GM12874 (cell line): ENCODE measurements around the gene SLC15A3.

Experiments
- CTCF ChIP-seq: IDR thresholded peaks from 2 replicates; pipeline ENCODE4 v1.5.1; 2011; ENCODE audit warnings: low read depth, mild to moderate bottlenecking, control low read depth, low read length, moderate library complexity; ENCODE audit not compliant: insufficient read depth

SLC15A3 gene

DNA sequence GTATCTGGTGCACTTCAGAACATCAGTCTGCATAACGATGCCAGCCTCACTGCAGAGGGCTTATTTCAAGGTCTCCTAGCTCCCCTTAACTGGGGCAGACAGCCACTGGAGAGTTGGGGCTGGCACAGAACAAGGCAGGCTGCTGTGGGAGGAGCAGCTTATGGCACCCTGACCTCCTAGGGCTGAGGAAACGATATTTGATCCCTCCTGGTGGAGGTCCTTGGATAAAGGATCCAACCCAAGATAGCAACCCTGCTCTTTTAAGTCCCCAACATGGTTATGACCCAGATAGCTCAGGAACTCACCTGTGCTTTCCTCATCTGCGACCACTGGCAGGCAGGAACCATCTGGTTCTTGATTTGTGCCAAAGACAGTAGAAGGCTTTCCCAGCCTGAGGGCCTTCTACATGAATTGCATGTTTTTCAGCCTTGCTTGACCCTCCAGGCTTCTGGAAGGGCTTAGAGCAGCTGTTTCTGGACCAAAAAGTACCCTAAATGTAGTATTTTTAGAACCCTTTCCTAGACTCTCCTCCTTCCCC lies 35.2 kb downstream of the SLC15A3 start:
- no peak for TF ChIP-seq CTCF

DNA sequence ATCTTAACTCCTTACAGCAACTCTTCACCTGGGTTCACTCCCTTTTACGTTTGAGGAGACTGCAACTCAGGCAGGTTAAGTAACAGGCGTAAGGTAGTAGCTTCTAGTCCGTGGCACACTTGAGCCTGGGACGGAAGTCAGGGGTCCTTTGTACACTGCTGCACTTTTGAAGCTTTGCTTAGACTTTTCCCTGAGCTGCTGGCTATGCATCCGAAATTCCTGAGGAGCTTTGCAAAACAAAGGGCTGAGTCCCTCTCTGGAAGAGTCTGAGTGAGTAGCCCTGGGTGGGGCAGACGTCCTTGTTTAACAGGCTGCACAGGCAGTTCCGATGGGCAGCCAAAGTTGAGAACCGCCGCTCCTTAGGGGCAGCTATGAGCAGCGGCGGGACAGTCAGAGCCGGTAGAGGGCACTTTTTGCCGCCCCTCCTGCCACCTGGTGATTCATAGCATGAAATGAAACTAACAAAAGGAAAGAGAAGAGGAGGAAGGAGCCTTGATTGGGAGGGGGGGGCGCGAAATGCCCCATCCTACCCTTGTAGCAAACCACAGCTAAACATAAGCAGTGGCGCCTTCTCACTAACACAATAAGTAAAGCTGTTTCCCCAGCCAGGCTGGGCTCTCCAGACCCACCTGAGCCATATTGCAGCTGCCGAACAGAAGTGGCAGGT lies 36.6 kb downstream of the SLC15A3 start:
- peak; percentile 53 for TF ChIP-seq CTCF

GRCh38 chr11:60914633-60915247 lies 37.2 kb downstream of the SLC15A3 start:
- TF ChIP-seq CTCF, result no peak

GRCh38 chr11:60913793-60914632 lies 38.0 kb downstream of the SLC15A3 start, which contains the start of gene TMEM109:
TMEM109 (plus strand) TSS chr11:60914158; CDS start chr11:60919694, 5,536 bp downstream.
- no peak for TF ChIP-seq CTCF

DNA sequence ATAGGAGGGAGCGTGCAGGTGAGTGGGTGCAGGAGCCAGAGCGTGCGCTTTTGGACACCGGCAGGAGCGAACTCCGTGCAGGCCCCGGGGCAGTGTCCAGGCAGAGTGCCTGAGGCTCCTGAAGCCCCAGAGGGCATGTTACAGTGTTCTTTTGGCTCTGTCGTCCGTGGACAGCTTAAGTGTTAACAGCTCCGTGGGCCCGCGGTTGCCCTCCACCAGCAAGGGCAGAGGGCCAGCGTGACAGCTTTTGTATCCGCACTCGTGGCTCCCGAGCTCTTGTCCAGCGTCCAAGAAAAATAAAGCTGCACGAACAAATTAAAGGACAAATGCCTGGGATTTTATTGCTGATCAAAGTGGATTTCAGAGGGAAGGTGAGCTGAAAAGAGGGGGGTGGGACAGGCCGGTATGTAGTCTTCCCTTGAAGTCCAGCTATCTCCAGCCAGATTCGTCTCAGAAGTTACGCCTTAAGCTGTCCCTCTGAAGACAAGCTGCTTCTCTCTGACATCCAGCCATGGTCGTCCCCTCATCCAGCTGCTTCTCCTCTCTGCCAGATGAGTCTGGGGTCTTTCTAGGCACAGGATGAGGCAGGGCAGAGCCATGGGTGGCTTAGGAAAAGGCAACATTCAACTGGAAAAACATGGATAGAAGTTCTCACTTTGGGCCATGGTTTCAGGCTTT lies 39.0 kb downstream of the SLC15A3 start:
- TF ChIP-seq CTCF, result no peak

- no peak for TF ChIP-seq CTCF
Observed at GRCh38 chr11:60912223-60912850, 39.6 kb downstream of the SLC15A3 start.
